Measurements from ENCODE around the gene NECTIN1.

- TF ChIP-seq POLR2AphosphoS5 (IDR thresholded peaks at IDR 0.05; ENCODE audit: borderline replicate concordance, low read depth, low read length) (no peak), EZH2 (IDR thresholded peaks at IDR 0.05) (no peak), FOXP2 (optimal IDR thresholded peaks at IDR 0.05; ENCODE audit: control extremely low read depth, extremely low read length, insufficient read depth) (no peak)
Observed at GRCh38 chr11:119716582-119717498, 12.2 kb downstream of the NECTIN1 start.

All from SK-N-MC (cell line).